Measurements from ENCODE around the gene JUNB. TPM values are rescaled to one million over a fixed set of nuclear protein-coding genes. Genes with fewer than 3 reads are reported as not detected.
A peak's percentile ranks its signal among the peaks of the same experiment; 100 is the strongest.

The JUNB gene
- total and polyA plus RNA-seq, 2 of the 13 experiments (the other 11 are each of a cell fraction or from before 2014, with no cell fraction given) = 7.7 to 8.2 TPM

DNA sequence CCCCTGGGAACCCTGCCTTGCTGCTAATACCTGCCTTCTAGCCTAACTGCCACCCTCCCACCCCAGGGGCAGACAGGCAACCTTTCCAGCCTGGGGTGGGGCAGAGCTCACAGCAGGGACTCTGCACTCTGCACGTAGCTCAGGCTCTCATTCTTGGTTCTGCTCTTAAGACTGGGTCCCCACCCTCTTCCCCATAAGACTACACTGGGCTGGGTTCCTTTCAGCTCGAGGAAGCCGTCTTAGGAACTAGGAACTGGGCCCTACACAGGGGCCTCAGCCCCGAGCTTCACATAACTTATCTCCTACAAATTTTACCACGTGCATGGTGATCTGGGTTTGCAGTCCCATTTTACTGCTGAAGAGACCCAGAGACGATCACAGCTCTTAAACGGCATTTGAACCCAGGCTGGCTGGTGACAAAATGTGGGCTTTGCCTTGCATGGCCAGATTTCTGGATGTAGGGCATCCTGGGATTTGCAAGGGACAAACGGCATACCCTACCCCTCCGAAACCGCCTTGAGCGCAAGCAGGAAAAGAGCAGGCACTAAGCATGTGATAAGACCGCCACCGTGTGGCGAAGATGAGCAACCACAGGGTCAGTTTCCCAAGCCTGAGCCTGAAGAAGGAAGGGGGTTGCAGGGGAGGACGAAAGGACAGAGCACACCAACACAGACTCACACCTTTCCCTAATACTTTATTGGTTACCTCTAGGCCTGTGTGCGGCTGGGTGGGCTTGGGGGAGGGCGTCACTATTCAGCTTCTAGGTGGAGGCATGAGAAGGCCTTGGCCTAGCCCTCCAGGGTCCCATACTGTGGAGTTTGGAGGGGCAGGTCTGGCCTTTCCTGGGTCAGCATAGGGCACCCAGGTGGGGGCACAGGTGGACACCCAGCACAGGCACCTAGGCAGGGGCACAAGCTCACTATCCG, 5.1 kb downstream of the JUNB start (continued):
- TF ChIP-seq CCDC6 (CRISPR knock-in tag; IDR thresholded peaks at IDR 0.05) = 0 out of 2 replicates have a peak, but pooled peaks have one; percentile 39
- TF ChIP-seq, protein P1, sequence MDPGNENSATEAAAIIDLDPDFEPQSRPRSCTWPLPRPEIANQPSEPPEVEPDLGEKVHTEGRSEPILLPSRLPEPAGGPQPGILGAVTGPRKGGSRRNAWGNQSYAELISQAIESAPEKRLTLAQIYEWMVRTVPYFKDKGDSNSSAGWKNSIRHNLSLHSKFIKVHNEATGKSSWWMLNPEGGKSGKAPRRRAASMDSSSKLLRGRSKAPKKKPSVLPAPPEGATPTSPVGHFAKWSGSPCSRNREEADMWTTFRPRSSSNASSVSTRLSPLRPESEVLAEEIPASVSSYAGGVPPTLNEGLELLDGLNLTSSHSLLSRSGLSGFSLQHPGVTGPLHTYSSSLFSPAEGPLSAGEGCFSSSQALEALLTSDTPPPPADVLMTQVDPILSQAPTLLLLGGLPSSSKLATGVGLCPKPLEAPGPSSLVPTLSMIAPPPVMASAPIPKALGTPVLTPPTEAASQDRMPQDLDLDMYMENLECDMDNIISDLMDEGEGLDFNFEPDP (CRISPR knock-in tag; conservative IDR thresholded peaks at IDR 0.05) = no peak
- TF ChIP-seq, protein P2, sequence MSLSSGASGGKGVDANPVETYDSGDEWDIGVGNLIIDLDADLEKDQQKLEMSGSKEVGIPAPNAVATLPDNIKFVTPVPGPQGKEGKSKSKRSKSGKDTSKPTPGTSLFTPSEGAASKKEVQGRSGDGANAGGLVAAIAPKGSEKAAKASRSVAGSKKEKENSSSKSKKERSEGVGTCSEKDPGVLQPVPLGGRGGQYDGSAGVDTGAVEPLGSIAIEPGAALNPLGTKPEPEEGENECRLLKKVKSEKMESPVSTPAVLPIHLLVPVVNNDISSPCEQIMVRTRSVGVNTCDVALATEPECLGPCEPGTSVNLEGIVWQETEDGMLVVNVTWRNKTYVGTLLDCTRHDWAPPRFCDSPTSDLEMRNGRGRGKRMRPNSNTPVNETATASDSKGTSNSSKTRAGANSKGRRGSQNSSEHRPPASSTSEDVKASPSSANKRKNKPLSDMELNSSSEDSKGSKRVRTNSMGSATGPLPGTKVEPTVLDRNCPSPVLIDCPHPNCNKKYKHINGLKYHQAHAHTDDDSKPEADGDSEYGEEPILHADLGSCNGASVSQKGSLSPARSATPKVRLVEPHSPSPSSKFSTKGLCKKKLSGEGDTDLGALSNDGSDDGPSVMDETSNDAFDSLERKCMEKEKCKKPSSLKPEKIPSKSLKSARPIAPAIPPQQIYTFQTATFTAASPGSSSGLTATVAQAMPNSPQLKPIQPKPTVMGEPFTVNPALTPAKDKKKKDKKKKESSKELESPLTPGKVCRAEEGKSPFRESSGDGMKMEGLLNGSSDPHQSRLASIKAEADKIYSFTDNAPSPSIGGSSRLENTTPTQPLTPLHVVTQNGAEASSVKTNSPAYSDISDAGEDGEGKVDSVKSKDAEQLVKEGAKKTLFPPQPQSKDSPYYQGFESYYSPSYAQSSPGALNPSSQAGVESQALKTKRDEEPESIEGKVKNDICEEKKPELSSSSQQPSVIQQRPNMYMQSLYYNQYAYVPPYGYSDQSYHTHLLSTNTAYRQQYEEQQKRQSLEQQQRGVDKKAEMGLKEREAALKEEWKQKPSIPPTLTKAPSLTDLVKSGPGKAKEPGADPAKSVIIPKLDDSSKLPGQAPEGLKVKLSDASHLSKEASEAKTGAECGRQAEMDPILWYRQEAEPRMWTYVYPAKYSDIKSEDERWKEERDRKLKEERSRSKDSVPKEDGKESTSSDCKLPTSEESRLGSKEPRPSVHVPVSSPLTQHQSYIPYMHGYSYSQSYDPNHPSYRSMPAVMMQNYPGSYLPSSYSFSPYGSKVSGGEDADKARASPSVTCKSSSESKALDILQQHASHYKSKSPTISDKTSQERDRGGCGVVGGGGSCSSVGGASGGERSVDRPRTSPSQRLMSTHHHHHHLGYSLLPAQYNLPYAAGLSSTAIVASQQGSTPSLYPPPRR (CRISPR knock-in tag; IDR thresholded peaks at IDR 0.05; ENCODE audit: borderline replicate concordance) = no peak
- TF ChIP-seq ZNF703 (CRISPR knock-in tag; IDR thresholded peaks at IDR 0.05; ENCODE audit: borderline replicate concordance) = no peak
- TF ChIP-seq HOXA7 (CRISPR knock-in tag; IDR thresholded peaks at IDR 0.05) = no peak
- TF ChIP-seq, protein P3, sequence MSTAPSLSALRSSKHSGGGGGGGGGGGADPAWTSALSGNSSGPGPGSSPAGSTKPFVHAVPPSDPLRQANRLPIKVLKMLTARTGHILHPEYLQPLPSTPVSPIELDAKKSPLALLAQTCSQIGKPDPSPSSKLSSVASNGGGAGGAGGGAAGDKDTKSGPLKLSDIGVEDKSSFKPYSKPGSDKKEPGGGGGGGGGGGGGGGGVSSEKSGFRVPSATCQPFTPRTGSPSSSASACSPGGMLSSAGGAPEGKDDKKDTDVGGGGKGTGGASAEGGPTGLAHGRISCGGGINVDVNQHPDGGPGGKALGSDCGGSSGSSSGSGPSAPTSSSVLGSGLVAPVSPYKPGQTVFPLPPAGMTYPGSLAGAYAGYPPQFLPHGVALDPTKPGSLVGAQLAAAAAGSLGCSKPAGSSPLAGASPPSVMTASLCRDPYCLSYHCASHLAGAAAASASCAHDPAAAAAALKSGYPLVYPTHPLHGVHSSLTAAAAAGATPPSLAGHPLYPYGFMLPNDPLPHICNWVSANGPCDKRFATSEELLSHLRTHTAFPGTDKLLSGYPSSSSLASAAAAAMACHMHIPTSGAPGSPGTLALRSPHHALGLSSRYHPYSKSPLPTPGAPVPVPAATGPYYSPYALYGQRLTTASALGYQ (CRISPR knock-in tag; IDR thresholded peaks at IDR 0.05) = no peak
- no peak for TF ChIP-seq ZSCAN22 (CRISPR knock-in tag; IDR thresholded peaks at IDR 0.05)
- no peak for TF ChIP-seq SIX1 (CRISPR knock-in tag; IDR thresholded peaks at IDR 0.05; ENCODE audit: borderline replicate concordance)
- TF ChIP-seq ZNF569 (CRISPR knock-in tag; IDR thresholded peaks at IDR 0.05; ENCODE audit: borderline replicate concordance) = no peak
- TF ChIP-seq KAT8 (CRISPR knock-in tag; IDR thresholded peaks at IDR 0.05) = 0 out of 2 replicates have a peak, but pooled peaks have one; percentile 45
- no peak for TF ChIP-seq ZMYM3 (CRISPR knock-in tag; IDR thresholded peaks at IDR 0.05)
- peak; percentile 79 for TF ChIP-seq RELA (CRISPR knock-in tag; IDR thresholded peaks at IDR 0.05)
- TF ChIP-seq SIN3A (IDR thresholded peaks at IDR 0.05; ENCODE audit: borderline replicate concordance, low read depth, low read length) = no peak
- TF ChIP-seq, protein P4, sequence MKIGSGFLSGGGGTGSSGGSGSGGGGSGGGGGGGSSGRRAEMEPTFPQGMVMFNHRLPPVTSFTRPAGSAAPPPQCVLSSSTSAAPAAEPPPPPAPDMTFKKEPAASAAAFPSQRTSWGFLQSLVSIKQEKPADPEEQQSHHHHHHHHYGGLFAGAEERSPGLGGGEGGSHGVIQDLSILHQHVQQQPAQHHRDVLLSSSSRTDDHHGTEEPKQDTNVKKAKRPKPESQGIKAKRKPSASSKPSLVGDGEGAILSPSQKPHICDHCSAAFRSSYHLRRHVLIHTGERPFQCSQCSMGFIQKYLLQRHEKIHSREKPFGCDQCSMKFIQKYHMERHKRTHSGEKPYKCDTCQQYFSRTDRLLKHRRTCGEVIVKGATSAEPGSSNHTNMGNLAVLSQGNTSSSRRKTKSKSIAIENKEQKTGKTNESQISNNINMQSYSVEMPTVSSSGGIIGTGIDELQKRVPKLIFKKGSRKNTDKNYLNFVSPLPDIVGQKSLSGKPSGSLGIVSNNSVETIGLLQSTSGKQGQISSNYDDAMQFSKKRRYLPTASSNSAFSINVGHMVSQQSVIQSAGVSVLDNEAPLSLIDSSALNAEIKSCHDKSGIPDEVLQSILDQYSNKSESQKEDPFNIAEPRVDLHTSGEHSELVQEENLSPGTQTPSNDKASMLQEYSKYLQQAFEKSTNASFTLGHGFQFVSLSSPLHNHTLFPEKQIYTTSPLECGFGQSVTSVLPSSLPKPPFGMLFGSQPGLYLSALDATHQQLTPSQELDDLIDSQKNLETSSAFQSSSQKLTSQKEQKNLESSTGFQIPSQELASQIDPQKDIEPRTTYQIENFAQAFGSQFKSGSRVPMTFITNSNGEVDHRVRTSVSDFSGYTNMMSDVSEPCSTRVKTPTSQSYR (CRISPR knock-in tag; IDR thresholded peaks at IDR 0.05; ENCODE audit: borderline replicate concordance) = no peak
- no peak for TF ChIP-seq ZNF24 (IDR thresholded peaks at IDR 0.05)
- TF ChIP-seq, protein P5, sequence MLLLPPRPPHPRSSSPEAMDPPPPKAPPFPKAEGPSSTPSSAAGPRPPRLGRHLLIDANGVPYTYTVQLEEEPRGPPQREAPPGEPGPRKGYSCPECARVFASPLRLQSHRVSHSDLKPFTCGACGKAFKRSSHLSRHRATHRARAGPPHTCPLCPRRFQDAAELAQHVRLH (CRISPR knock-in tag; IDR thresholded peaks at IDR 0.05; ENCODE audit: borderline replicate concordance, low read depth) = peak; percentile 77

All from HepG2 (cell line).